ENCODE results near the gene C14orf119. TPM values are rescaled to one million over a fixed set of nuclear protein-coding genes. Genes with fewer than 3 reads are reported as not detected.

Gene C14orf119
- total RNA-seq, 4 donors from 2014 or later, result 22.3 to 45.0 (median 41.7) TPM

GRCh38 chr14:23109769-23110168 is 14.5 kb downstream of the C14orf119 start:
- TF ChIP-seq CTCF (IDR thresholded peaks at IDR 0.05; ENCODE audit: low read depth), result no peak

- no peak for TF ChIP-seq CTCF (IDR thresholded peaks at IDR 0.05; ENCODE audit: low read depth)
Measured at GRCh38 chr14:23110579-23111365, 15.5 kb downstream of the C14orf119 start.

GRCh38 chr14:23112359-23113178 is 17.3 kb downstream of the C14orf119 start:
- no peak for TF ChIP-seq CTCF (IDR thresholded peaks at IDR 0.05; ENCODE audit: low read depth)

- TF ChIP-seq CTCF (IDR thresholded peaks at IDR 0.05; ENCODE audit: low read depth), result no peak
Measured at GRCh38 chr14:23113431-23114119, 18.3 kb downstream of the C14orf119 start.

GRCh38 chr14:23114120-23114458 is 18.8 kb downstream of the C14orf119 start:
- TF ChIP-seq CTCF (IDR thresholded peaks at IDR 0.05; ENCODE audit: low read depth), result no peak

- no peak for TF ChIP-seq CTCF (IDR thresholded peaks at IDR 0.05; ENCODE audit: low read depth)
Measured at GRCh38 chr14:23114669-23115038, 19.3 kb downstream of the C14orf119 start.
